A549 (cell line): ENCODE results near the gene GORASP2.

Experiments used
- CEBPB ChIP-seq, 2 experiments: fragments of >200 bp in 1 of 2; sonication (Bioruptor Twin) in 1 of 2; formaldehyde crosslinking in 1 of 2; IDR thresholded peaks; 2 replicates each; pipeline ENCODE4 v1.6.1; 2012 to 2016
- JUN ChIP-seq, 2 experiments: fragments of >200 bp; sonication (Bioruptor Twin); formaldehyde crosslinking; IDR thresholded peaks; 2 replicates in 1 of 2; 3 replicates in 1 of 2; pipeline ENCODE4 v1.6.1; 2016 to 2017
- MAFK ChIP-seq: fragments of 450-650 bp; IDR thresholded peaks from 2 replicates; pipeline ENCODE4 v1.6.1; 2014; ENCODE audit not compliant: partially characterized antibody
- POLR2A ChIP-seq: IDR thresholded peaks from 2 replicates; pipeline ENCODE4 v1.6.1; 2012; ENCODE audit warnings: mild to moderate bottlenecking, low read length
- RCOR1 ChIP-seq: fragments of 150-350 bp; IDR thresholded peaks from 2 replicates; pipeline ENCODE4 v1.6.1; 2014; ENCODE audit warnings: antibody characterized with exemption, low read length, low read depth
- TF ChIP-seq, protein P1 (sequence below): fragments of >200 bp; sonication (Bioruptor Twin); formaldehyde crosslinking; IDR thresholded peaks from 3 replicates; pipeline ENCODE4 v1.5.1; 2016
- TF ChIP-seq, protein P2 (sequence below): IDR thresholded peaks from 2 replicates; pipeline ENCODE4 v1.6.1; 2012

DNA sequence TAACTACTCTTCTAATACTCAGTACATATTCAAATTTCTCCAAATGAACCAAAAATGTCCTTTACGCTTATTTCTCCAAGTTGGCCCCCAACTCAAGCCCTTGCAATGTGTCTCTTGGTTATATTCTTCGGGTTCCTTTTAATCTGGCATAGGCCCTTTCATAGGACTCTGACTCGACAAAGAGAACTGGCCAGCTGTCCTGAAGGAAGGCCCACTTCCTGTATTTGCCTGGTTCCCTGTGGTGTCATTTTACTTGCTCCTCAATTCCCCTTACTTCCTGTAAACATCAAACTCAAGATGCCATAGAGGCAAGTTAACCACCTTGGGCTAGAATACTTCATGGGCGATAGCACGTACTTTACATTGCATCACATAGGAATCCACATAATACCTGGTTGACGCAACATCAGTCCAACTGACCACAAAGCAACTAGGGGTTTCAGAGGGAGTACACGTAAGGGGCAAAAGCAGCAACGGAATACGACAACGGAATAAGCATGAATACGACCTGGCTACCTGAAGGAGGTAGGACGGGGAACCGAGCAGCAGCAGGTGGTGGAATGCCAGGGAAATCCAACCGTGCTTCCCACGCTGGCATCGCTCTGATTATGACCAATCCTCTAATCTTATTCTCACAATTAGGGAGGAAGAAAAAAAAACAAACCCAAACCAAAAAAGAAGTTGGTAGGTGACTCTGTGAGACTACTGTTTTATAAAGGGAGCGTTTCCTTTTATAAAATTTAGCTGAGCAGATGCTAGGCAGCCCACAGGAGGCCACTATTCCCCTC is 823 bp upstream of the GORASP2 start:
- TF ChIP-seq MAFK (no peak), RCOR1 (no peak), POLR2A (no peak), CEBPB (IDR thresholded peaks at IDR 0.05) (no peak), JUN (IDR thresholded peaks at IDR 0.05) (no peak)
- TF ChIP-seq, protein P1, sequence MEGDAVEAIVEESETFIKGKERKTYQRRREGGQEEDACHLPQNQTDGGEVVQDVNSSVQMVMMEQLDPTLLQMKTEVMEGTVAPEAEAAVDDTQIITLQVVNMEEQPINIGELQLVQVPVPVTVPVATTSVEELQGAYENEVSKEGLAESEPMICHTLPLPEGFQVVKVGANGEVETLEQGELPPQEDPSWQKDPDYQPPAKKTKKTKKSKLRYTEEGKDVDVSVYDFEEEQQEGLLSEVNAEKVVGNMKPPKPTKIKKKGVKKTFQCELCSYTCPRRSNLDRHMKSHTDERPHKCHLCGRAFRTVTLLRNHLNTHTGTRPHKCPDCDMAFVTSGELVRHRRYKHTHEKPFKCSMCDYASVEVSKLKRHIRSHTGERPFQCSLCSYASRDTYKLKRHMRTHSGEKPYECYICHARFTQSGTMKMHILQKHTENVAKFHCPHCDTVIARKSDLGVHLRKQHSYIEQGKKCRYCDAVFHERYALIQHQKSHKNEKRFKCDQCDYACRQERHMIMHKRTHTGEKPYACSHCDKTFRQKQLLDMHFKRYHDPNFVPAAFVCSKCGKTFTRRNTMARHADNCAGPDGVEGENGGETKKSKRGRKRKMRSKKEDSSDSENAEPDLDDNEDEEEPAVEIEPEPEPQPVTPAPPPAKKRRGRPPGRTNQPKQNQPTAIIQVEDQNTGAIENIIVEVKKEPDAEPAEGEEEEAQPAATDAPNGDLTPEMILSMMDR, result no peak
- TF ChIP-seq, protein P2, sequence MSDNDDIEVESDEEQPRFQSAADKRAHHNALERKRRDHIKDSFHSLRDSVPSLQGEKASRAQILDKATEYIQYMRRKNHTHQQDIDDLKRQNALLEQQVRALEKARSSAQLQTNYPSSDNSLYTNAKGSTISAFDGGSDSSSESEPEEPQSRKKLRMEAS, result no peak
